Brain pericyte (primary cell): ENCODE results near the gene TYW3.

Experiments
- DNase-seq: peaks from one replicate; pipeline ENCODE4 v3.0.0-alpha.2; 2012; ENCODE audit warnings: low read depth, low spot score

TYW3 gene

DNA sequence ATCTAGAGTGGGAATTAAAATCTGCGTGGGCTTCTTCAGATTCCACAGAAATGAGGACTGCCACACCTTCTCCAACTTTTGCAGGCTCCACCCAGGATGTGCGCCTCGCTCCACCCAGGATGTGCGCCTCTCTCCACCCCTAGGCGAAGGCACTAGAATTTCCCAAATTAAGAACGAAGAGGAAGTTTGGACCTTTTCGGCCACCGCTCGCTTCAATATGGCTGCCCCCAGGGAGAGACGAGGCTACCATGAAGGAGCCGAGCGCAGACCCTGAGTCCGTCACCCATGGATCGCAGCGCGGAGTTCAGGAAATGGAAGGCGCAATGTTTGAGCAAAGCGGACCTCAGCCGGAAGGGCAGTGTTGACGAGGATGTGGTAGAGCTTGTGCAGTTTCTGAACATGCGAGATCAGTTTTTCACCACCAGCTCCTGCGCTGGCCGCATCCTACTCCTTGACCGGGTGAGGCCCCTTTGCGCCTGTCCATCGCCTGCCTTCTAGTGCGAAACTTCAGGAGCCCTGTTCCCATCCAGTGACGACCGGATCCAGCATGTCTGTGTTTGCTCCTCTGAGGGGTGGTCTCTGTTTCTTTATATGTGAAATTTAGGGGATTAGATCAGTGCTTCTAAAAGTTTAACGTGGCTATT is at the start of gene TYW3, which contains the start of gene CRYZ:
TSS of gene TYW3 (plus strand) at position 193 of the 644 bp plus-strand sequence. CDS start at position 286, 93 bp downstream.
TSS of gene CRYZ (minus strand) at position 91 of the 644 bp plus-strand sequence. CDS start 8,229 bp downstream, outside the sequence.
- peak; percentile 82 for DNase-seq

GRCh38 chr1:74683656-74684055 is 49.3 kb upstream of the TYW3 start:
- no peak for DNase-seq

DNA sequence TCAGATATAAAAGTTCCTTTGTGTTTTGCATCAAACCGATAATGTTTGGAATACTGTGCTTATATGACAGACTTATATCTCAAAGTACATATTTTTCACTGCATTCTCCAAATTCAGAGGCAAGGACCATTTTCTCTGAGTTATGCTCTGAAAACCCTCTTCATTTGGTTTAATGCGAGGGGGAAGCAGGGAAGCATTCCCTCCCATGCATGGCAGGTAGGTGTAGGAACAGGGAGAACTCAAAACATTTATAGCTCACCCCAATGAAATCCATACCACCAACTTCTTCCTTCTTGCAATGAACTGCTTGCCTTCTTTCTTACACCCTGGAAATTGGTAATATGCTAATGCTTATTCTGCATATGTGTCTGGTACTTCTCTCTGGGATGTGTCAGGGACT is 48.7 kb upstream of the TYW3 start:
- no peak for DNase-seq

DNA sequence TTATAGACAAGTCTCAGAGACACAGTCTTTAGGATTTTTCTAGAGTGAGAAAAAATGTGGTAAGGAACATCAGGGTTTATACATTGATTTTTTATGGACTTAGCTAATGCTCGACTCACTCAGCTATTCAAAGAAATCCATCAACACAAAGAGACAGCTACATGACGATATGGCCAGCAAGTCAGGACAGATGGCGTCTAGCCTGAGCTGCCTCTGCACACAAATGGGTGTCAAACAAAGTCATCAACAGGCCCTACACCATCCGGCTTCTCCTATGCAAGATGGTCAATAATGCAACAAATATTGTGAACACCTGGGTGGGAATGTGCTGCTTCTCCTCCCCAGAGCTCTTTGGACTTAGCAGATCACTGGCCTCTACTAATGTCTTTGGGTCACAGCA is 46.0 kb upstream of the TYW3 start:
- DNase-seq, result no peak

GRCh38 chr1:74689621-74690363 is 43.2 kb upstream of the TYW3 start:
- peak; percentile 29 for DNase-seq

- no peak for DNase-seq
These were observed 42.6 kb upstream of the TYW3 start for GRCh38 chr1:74690364-74690696.

GRCh38 chr1:74690909-74691308 is 42.0 kb upstream of the TYW3 start:
- no peak for DNase-seq

DNA sequence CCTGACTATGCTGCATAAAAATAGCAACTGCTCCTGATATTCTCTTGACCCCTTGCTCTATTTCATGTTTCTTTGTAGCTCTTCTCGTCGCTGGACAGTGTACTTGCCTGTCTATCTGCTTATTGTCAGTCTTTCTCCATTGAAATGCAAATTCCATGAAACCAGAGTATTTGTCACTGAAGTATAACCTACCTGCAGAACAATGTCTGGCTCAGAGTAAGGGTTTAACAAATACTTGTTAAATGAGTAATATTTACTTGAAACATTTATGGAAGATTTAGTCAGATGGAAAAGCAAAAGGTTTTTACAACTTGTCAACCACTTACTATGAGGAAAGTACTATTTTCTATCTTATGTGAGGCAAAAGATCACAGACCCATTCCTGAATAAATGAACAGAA is 39.5 kb upstream of the TYW3 start:
- DNase-seq, result no peak

DNA sequence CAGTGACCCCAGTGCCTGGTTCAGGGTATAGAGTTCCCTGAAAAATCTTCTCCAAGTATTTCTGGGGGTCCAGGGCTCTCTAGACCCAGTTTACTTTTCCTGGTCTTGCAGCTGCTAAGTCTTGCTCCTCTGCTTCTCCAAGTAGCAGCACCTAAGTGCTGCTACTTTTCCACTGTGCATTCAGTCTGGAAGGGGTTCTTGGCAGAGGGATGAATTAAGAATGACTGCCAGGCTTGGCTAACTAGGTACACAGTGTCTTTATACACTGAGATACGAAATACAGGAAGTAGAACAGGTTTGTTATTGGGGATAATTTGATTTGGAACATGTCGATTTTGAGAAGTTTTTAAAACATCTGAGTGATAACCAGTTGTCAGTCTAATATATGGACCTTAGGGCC is 35.1 kb upstream of the TYW3 start:
- DNase-seq, result no peak

- DNase-seq, result no peak
These were observed 33.6 kb upstream of the TYW3 start for GRCh38 chr1:74699331-74699730.

DNA sequence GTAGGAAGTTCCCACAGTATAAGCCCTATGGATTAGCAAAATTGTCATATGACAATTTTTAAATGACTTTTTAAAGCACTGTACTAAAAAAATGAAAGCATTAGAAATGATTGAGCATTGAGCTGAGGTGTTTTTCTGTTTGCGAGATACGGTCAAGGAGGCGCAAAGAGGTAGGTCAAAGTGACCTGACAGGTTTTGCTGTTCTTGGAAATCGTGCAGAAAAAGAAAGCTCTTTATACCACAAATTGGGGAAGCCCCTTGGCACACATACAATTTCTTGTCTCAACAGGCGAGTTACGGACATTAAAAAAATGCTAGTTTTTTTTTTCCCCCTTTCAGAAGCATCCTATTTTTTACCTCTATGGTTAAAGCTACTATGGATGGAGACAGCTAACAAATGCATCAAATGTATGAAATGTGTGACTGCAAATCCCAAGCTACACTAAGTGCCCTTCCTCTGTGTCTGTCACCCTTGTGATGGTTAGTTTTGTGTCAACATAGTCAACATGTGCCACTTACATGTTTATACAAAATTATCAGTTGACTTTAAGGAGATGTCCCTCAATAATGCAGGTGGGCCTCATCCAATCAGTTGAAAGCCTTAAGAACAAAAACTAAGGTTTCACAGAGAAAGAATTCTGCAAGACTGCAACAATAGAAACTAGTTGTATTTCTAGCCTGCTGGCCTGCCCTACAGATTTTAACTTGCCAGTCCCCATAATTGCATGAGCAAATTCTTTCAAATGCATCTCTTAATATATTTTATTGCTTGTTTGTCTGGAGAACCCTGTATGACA is 29.4 kb upstream of the TYW3 start:
- no peak for DNase-seq

GRCh38 chr1:74712881-74713280 is 20.1 kb upstream of the TYW3 start:
- DNase-seq, result no peak

GRCh38 chr1:74713849-74714248 is 19.1 kb upstream of the TYW3 start:
- DNase-seq, result no peak

DNA sequence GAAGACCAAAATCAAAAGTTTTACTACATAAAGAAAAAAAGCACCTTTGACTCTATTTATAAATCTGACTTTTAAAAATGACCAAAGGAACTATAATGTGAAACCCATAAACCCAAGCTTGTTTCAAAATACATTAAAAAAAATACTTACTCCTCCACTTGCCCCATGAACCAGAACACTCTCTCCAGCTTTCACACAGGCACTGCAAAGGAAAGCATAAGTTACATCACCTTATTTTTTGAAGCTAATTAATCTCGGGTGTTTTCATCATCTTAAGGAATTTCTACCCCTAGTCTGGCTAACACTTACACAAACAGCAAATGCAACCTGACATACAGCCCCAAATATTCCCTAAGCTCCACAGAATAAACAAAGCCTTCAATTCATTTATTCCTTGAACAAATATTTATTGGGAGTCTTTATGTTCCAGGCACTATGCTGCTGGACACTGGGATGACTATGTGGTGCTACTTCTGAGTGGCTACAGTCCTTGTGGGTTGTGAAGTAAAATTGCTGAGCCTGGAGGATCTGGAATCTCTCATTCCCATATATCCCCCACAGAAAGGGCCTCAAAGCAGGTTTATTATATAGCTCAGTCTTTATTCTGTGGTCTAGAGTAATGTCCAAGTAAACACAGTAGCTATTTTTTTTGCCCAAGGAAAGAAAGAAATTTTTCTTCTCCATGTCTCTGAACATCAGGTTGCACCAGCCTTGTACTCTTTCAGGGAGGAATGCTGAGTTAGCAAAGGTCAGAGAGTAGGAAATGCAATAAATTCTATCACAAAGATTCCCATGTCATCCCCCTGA is 18.3 kb upstream of the TYW3 start:
- DNase-seq, result no peak

GRCh38 chr1:74715236-74715502 is 17.8 kb upstream of the TYW3 start:
- no peak for DNase-seq

GRCh38 chr1:74715806-74716205 is 17.1 kb upstream of the TYW3 start:
- no peak for DNase-seq

DNA sequence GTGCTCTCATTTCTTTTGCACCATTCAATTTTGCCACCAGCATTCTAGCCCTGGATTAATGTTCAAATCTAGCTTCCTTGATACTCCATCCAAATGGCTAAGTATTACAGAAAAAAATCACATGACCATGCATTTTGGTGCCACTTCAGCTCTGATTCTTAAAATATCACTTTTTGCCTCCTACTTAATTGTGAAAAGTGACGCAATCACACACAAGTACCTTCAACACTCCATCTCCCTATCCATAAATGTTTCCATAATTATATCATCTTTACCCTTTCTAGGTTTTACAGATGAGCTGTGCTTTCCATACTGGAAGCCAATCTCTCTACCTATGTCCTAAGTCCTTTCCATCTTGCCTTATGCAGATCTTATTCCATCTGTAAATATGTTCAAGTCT is 16.1 kb upstream of the TYW3 start:
- DNase-seq, result no peak

DNA sequence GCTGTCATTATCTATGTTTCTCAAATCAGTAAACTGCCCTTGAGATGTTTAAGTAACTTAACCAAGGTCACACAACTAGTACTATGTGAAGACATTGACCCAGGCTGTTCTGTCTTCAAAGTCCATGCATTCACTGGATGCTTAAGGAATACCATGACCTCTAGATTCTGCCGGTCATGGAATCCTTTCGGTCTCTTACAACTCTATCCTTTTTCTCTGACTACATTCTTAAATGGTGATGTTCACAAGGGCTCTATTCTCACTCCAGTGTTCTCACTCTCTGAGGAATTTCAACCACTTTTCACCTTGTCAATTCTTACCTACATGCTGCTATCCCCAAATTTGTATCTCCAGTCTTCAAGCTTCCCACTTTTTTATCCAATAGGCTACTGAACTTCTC is 15.3 kb upstream of the TYW3 start:
- DNase-seq, result no peak

DNA sequence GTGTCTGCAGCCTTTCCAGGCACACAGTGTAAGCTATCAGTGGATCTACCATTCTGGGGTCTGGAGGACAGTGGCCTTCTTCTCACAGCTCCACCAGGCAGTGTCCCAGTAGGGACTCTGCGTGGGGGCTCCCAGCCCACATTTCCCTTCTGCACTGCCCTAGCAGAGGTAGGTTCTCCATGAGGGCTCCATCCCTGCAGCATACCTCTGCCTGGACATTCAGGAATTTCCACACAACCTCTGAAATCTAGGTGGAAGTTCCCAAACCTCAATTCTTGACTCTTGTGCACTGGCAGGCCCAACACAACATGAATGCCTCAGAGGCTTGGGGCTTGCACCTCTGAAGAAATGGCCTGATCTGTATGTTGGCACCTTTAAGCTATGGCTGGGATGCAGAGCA is 6.9 kb upstream of the TYW3 start:
- no peak for DNase-seq

DNA sequence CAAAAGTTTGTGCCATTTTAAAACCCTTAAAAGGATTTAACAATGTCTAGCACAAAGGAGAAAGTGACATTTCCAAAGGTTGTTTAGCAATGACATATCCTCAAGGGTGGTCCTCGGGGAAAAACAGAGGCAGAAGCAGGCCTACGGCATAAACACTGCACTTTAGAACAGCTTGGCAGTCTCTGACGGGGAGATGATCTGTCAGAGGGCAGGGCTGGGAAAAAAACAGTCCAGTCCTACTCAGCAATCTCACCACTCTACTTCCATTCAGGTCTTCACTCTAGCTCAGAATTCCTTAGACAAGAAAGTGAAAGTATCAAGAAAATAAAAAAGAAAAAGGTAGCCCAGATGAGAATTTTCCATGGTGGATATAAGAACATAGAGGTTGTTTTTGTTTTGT is 4.2 kb upstream of the TYW3 start:
- no peak for DNase-seq

- DNase-seq, result no peak
These were observed 3.0 kb upstream of the TYW3 start for GRCh38 chr1:74729741-74730478.
